Astrocyte of the cerebellum (primary cell): ENCODE data around the gene RASD2.

Experiments used
- DNase-seq: peaks from one replicate; pipeline ENCODE4 v3.0.0-alpha.2; 2011; ENCODE audit warnings: low read depth
- H3K4me3 ChIP-seq: 2 replicates; pipeline ENCODE4 v1.5.1; 2011; ENCODE audit warnings: mild to moderate bottlenecking, low read depth, low read length, moderate library complexity
- CTCF ChIP-seq: IDR thresholded peaks from 2 replicates; pipeline ENCODE4 v1.5.1; 2012; ENCODE audit warnings: low read length, low read depth, moderate library complexity, mild to moderate bottlenecking; ENCODE audit errors: missing control alignments
- in situ Hi-C: cut with HindIII; loops from 2 replicates; pipeline ENCODE4 v1.10.0; 2017; ENCODE audit warnings: low sequenced_read_pairs

RASD2 gene

GRCh38 chr22:35541254-35541748, 670 bp downstream of the RASD2 start:
- H3K4me3 ChIP-seq, result no peak overlapping the region
- in situ Hi-C loops, result no loop called here
- no peak for DNase-seq
- no peak for TF ChIP-seq CTCF

- H3K4me3 ChIP-seq, result no peak overlapping the region
- in situ Hi-C loops, result no loop called here
- TF ChIP-seq CTCF, result no peak
- no peak for DNase-seq
Measured at GRCh38 chr22:35542157-35542938, 1.7 kb downstream of the RASD2 start.

GRCh38 chr22:35542939-35543516, 2.4 kb downstream of the RASD2 start:
- in situ Hi-C loops, result no loop called here
- no peak for DNase-seq
- TF ChIP-seq CTCF, result no peak
- no peak overlapping the region for H3K4me3 ChIP-seq

GRCh38 chr22:35543702-35544101, 3.1 kb downstream of the RASD2 start:
- DNase-seq, result no peak
- in situ Hi-C loops, result no loop called here
- no peak for TF ChIP-seq CTCF
- H3K4me3 ChIP-seq, result no peak overlapping the region

GRCh38 chr22:35544189-35544588, 3.6 kb downstream of the RASD2 start:
- TF ChIP-seq CTCF, result no peak
- in situ Hi-C loops, result no loop called here
- H3K4me3 ChIP-seq, result no peak overlapping the region
- DNase-seq, result no peak

- in situ Hi-C loops, result no loop called here
- TF ChIP-seq CTCF, result no peak
- no peak for DNase-seq
- H3K4me3 ChIP-seq, result no peak overlapping the region
Measured at GRCh38 chr22:35544827-35545226, 4.2 kb downstream of the RASD2 start.
